Neural crest cell (in vitro differentiated cells): Measurements from ENCODE around the gene MROH7. TPM values are rescaled to one million over a fixed set of nuclear protein-coding genes. Genes with fewer than 3 reads are reported as not detected.

Source experiments
- DNase-seq: peaks from one replicate; pipeline ENCODE4 v3.0.0; 2021; ENCODE audit warnings: low read depth, mixed read lengths, low spot score
- H3K27ac Mint-ChIP-seq: one replicate; pipeline ENCODE4 v1.8.0; 2021; ENCODE audit warnings: mild to moderate bottlenecking, mixed read lengths; ENCODE audit not compliant: unreplicated experiment
- H3K27me3 Mint-ChIP-seq: 2 replicates; pipeline ENCODE4 v1.8.0; 2021; ENCODE audit warnings: low read depth, mild to moderate bottlenecking, mixed read lengths
- H3K36me3 Mint-ChIP-seq: 2 replicates; pipeline ENCODE4 v1.8.0; 2021; ENCODE audit warnings: low read depth, mild to moderate bottlenecking, mixed read lengths
- H3K4me1 Mint-ChIP-seq: 2 replicates; pipeline ENCODE4 v1.8.0; 2021; ENCODE audit warnings: mixed read lengths
- H3K4me3 Mint-ChIP-seq: one replicate; pipeline ENCODE4 v1.8.0; 2021; ENCODE audit warnings: mild to moderate bottlenecking, mixed read lengths
- H3K9me3 Mint-ChIP-seq: 2 replicates; pipeline ENCODE4 v1.8.0; 2021; ENCODE audit warnings: mixed read lengths
- CTCF ChIP-seq: fragments of 200-600 bp; sonication (generic); conservative IDR thresholded peaks from 2 replicates; pipeline ENCODE4 v1.5.0; 2021; ENCODE audit warnings: antibody characterized with exemption, mild to moderate bottlenecking
- total RNA-seq: library from RNA; stranded (reverse); gene quantifications from 2 replicates; pipeline ENCODE4 v1.2.1, GENCODE V29; 2021

Gene MROH7
- total RNA-seq, 1 donor from 2014 or later = not detected

- Mint-ChIP-seq H3K9me3 (peaks cover 5% of the 10 kb centered on the region), H3K27ac (no peak overlapping the region), H3K27me3 (no peaks in the 10 kb centered on the region), H3K36me3 (peaks cover 2% of the 10 kb centered on the region), H3K4me1 (no peaks in the 10 kb centered on the region), H3K4me3 (no peak overlapping the region)
- no peak for TF ChIP-seq CTCF
- DNase-seq = no peak
Observed at GRCh38 chr1:54663725-54664124, 22.1 kb downstream of the MROH7 start.

GRCh38 chr1:54664364-54664763 lies 22.8 kb downstream of the MROH7 start:
- TF ChIP-seq CTCF = no peak
- no peak for DNase-seq
- H3K36me3 Mint-ChIP-seq = peaks cover 2% of the 10 kb centered on the region
- no peaks in the 10 kb centered on the region for H3K4me1 Mint-ChIP-seq
- no peak overlapping the region for H3K4me3 Mint-ChIP-seq
- no peaks in the 10 kb centered on the region for H3K27me3 Mint-ChIP-seq
- H3K9me3 Mint-ChIP-seq = peaks cover 4% of the 10 kb centered on the region
- H3K27ac Mint-ChIP-seq = no peak overlapping the region

GRCh38 chr1:54665852-54666251 lies 24.3 kb downstream of the MROH7 start:
- no peaks in the 10 kb centered on the region for H3K4me1 Mint-ChIP-seq
- H3K36me3 Mint-ChIP-seq = no peaks in the 10 kb centered on the region
- DNase-seq = no peak
- TF ChIP-seq CTCF = no peak
- no peak overlapping the region for H3K27ac Mint-ChIP-seq
- H3K27me3 Mint-ChIP-seq = no peaks in the 10 kb centered on the region
- no peaks in the 10 kb centered on the region for H3K9me3 Mint-ChIP-seq
- H3K4me3 Mint-ChIP-seq = no peak overlapping the region

- DNase-seq = no peak
- H3K27me3 Mint-ChIP-seq = no peaks in the 10 kb centered on the region
- no peak overlapping the region for H3K27ac Mint-ChIP-seq
- no peaks in the 10 kb centered on the region for H3K9me3 Mint-ChIP-seq
- H3K4me1 Mint-ChIP-seq = no peaks in the 10 kb centered on the region
- no peaks in the 10 kb centered on the region for H3K36me3 Mint-ChIP-seq
- no peak overlapping the region for H3K4me3 Mint-ChIP-seq
- TF ChIP-seq CTCF = no peak
Observed at GRCh38 chr1:54666333-54666732, 24.7 kb downstream of the MROH7 start.

- DNase-seq = no peak
- H3K4me1 Mint-ChIP-seq = no peaks in the 10 kb centered on the region
- H3K4me3 Mint-ChIP-seq = no peak overlapping the region
- no peak for TF ChIP-seq CTCF
- H3K27ac Mint-ChIP-seq = no peak overlapping the region
- no peaks in the 10 kb centered on the region for H3K27me3 Mint-ChIP-seq
- no peaks in the 10 kb centered on the region for H3K9me3 Mint-ChIP-seq
- no peaks in the 10 kb centered on the region for H3K36me3 Mint-ChIP-seq
Observed at GRCh38 chr1:54667797-54668196, 26.2 kb downstream of the MROH7 start.

GRCh38 chr1:54668567-54668966 lies 27.0 kb downstream of the MROH7 start:
- Mint-ChIP-seq H3K36me3 (no peaks in the 10 kb centered on the region), H3K27ac (no peak overlapping the region), H3K27me3 (no peaks in the 10 kb centered on the region), H3K4me3 (no peak overlapping the region), H3K4me1 (no peaks in the 10 kb centered on the region), H3K9me3 (no peaks in the 10 kb centered on the region)
- no peak for TF ChIP-seq CTCF
- no peak for DNase-seq
